ENCODE measurements around the gene TMEFF2.

DNA sequence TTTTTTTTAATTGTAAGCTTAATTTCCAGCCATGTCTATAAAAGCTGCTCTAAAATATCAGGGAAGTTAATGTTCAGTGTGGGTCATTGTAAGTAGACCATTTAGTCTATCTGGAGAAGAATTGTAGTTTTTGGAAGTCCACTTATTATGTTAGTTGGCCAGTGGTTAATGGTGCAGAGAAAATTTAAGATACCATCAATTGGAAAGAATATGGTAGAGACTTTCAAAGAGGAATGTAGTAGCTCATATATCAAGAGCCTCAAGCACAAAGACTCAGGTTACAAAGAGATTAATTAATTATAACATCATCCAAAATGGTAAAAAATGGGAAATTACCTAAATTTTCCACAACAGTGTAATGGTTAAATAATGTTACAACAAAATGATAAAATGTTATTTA is 220.1 kb downstream of the TMEFF2 start:
- TF ChIP-seq EZH2 (IDR thresholded peaks at IDR 0.05; ENCODE audit: insufficient read depth, low read length), result no peak
- no peak for TF ChIP-seq CTCF (IDR thresholded peaks at IDR 0.05; ENCODE audit: insufficient read depth, low read depth, low read length)
